M059J (cell line): ENCODE measurements around the gene SARNP. TPM values are rescaled to one million over a fixed set of nuclear protein-coding genes. Genes with fewer than 3 reads are reported as not detected.
A peak's percentile ranks its signal among the peaks of the same experiment; 100 is the strongest.
"Not testable (repeated sequence)": the region's sequence is repeated elsewhere in the genome, so short reads cannot be mapped to it uniquely, and the experiment has no call there.

Experiments used
- DNase-seq: peaks from one replicate; pipeline ENCODE4 v3.0.0-alpha.2; 2012; ENCODE audit warnings: low read depth
- total RNA-seq: library from RNA; depleted of rRNA; stranded (reverse); fragments of >200 nt; shearing (Covaris generic); gene quantifications from 2 replicates; pipeline ENCODE4 v1.2.3, GENCODE V29; 2014; rRNA removed

The SARNP gene
- 144 and 154 TPM in 2 replicates for total RNA-seq

GRCh38 chr12:55817345-55818139 is at the start of gene SARNP, which contains the start of gene ORMDL2:
Gene SARNP (minus strand): TSS chr12:55817724. CDS start chr12:55817701, 23 bp downstream.
Gene ORMDL2 (plus strand): TSS chr12:55818041. CDS start chr12:55819000, 959 bp downstream.
- peak; percentile 99 for DNase-seq

- DNase-seq, result not testable (repeated sequence)
These were observed 49.0 kb upstream of the SARNP start for GRCh38 chr12:55866454-55867004.

DNA sequence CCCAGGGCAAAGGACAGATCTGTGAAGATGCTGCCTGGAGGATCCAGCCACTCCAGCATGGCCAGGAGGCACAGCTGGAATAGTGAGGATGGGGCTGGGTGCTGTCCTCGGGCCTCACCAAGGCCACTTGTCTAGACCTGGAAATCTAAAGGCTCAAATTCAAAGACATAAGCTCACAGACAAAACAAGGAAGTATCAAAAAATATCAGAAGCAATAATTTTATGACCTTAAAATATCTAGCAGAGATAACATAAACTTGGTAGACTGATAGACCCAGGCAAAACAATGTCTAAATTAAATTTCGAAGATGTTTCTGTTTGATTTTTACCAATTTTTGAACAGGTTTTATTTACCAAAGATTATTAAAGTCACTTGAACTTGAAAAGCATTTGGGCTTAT is 47.8 kb upstream of the SARNP start:
- DNase-seq, result no peak

GRCh38 chr12:55862931-55863330 is 45.4 kb upstream of the SARNP start:
- DNase-seq, result not testable (repeated sequence)

GRCh38 chr12:55862286-55862685 is 44.8 kb upstream of the SARNP start:
- DNase-seq, result no peak

- no peak for DNase-seq
These were observed 44.3 kb upstream of the SARNP start for GRCh38 chr12:55861871-55862270.

DNA sequence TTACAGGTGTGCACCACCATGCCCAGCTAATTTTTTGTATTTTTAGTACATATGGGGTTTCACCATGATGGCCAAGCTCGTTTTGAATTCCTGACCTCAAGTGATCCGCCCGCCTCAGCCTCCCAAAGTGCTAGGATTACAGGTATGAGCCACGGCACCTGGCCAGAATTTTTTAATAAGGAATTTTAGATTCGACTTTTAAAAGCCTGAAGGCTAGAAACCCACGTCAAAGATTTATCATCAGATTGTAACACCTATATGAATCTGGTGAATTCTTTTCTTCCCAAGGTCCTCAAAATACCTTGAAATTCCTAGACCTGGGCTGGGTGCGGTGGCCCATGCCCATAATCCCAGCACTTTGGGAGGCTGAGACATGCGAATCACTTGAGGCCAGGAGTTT is 43.9 kb upstream of the SARNP start:
- no peak for DNase-seq

- no peak for DNase-seq
These were observed 35.2 kb upstream of the SARNP start for GRCh38 chr12:55852740-55853139.

GRCh38 chr12:55850893-55851292 is 33.4 kb upstream of the SARNP start:
- no peak for DNase-seq

DNA sequence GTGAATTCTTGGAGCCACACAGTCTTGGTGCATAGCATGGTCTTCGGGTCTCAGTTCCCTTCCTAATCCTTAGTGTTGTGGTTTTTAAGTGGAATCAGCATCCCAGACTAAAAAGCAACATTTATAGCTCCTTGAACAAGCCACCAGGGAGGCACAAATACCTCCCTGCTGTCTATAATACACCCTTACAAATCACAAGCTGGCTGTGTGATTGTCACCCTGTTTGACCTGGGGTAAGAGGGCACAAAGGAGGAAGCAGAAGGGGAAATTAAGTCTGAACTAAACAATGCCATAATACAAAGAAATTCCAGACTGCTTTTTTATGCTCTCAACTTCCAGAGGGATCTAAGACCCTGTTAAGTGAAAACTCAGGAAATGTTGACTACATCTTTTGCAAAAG is 32.9 kb upstream of the SARNP start:
- DNase-seq, result no peak

- no peak for DNase-seq
These were observed 32.3 kb upstream of the SARNP start for GRCh38 chr12:55849616-55850343.

- DNase-seq, result peak; percentile 91
These were observed 30.2 kb upstream of the SARNP start for GRCh38 chr12:55847603-55848291.

DNA sequence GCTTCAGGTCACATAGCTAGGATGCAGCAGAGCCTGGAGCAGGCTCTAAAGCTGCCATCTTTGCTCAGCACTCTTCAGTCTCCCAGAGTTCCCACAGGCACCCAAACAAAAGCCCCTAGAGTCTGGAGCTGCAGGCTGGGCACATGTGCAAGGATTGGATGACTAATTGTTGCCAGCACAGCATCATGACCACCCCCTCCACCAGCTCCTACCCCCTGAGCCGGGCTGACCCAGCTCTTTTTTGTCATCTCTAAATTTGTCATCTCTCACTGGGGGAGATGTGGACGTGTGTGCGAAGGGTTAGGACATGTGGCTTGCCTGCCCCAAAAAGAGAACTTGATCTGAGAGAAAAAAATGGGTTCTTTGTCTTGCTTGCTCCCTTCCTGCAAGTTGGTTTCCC is 29.5 kb upstream of the SARNP start:
- DNase-seq, result peak; percentile 65

DNA sequence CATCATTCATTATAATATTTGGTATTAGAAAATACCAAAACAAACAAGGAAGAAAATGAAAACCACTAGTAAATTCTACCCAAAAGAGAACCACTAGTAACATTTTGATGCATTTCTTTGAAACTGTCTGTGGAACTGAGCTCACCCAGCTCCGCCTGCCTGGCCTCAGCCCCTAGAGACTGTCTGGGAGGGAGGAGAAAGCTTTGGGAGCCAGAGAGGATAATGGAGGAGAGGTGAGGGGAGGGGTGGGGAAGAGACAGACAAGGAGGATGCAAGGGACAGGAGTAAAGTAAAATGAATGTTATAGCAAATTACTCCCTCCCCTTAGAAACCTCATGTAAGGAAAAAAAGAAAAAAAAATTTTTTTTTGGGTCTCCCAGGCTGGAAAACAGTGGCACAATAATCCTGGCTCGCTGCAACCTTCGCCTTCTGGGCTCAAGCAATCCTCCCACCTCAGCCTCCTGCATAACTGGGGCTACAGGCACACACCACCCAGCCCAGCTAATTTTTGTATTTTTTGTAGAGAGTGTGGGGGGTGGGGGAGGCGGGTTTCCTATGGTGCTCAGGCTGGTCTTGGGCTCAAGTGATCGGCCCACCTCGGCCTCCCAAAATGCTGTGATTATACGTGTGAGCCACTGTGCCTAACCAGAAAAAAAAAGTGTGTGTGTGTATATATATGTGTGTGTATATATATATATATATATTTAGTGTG is 28.4 kb upstream of the SARNP start:
- DNase-seq, result no peak

DNA sequence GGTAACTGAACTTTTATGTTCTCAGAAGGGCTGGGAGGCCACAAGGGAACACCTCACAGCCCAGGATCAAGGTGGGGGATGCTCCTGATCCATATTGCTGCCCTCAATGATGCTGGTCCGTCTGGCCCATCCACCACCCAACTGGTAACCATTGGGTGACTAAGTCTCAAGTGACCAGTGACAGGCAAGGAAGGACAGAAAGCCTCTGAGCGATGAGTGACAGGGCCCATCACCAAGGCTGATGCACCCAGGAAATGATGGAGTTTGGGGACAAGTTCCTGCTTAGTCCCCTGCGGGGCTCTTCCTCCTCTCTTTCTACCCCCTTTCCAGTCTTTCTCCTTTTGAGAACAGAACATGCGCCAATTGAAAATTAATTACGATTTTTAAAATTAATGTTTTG is 27.8 kb upstream of the SARNP start:
- no peak for DNase-seq

DNA sequence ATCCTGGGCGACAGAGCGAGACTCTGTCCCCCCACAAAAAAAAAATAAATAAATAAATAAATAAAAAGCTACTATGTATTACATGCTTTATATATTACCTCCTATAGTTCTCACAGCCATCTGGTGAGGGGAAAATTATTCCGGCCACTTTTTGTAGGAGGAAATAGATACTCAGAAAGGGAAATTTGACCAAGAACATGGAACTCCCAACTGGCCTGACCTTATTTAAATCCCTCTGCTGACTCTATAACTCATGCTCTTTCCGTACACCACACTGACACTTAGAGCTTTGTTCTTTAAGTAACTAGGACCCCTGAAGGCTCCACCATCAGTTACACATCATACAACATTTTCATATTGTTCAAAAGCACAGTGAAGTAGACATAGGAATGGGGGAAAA is 27.4 kb upstream of the SARNP start:
- no peak for DNase-seq

GRCh38 chr12:55843431-55843830 is 25.9 kb upstream of the SARNP start:
- no peak for DNase-seq

GRCh38 chr12:55842681-55843429 is 25.3 kb upstream of the SARNP start, which contains the start of gene MMP19:
Gene MMP19 (minus strand): TSS chr12:55842936. CDS start chr12:55842830, 106 bp downstream.
- peak; percentile 66 for DNase-seq

DNA sequence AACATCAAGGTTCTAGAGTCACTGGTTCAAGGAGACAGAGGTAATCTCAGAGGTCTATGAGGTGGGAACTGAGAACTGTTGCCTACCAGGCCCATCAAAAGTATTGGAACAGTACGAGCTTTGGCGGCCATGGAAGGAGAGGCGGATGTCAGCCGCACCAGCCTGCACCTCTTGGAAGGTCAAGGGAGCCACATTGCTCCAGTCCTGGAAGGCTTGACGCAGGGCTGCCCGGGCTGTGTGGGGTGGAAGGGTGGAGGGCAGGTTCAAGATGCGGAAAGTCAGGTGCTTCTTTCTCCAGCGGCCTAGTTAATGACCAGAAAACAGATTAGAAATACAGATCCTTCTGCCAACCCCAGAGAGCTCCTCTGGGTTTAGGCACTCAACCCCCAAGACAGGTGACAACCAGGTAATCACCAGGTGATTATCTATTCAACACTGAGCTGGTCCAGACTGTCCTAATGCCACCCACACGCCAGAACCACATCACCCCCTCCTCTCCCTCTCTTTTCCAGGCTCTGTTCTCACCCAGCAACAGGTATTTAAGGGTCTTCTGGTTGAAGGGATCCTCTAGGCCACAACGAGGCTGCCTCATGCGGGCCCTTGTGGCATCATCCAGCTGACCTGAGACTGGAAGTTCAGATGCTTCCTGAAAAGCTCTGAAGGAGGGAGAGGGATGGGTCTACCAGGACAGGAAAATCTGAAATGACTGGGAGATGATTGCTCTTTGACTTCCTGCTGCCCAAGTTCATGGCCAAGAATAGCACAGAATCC is 23.2 kb upstream of the SARNP start:
- no peak for DNase-seq
